ENCODE results near the gene CFAP126.
"Not testable (repeated sequence)": the region's sequence is repeated elsewhere in the genome, so short reads cannot be mapped to it uniquely, and the experiment has no call there.

CFAP126 gene

GRCh38 chr1:161379071-161379470 lies 11.4 kb upstream of the CFAP126 start:
- DNase-seq: no peak

DNA sequence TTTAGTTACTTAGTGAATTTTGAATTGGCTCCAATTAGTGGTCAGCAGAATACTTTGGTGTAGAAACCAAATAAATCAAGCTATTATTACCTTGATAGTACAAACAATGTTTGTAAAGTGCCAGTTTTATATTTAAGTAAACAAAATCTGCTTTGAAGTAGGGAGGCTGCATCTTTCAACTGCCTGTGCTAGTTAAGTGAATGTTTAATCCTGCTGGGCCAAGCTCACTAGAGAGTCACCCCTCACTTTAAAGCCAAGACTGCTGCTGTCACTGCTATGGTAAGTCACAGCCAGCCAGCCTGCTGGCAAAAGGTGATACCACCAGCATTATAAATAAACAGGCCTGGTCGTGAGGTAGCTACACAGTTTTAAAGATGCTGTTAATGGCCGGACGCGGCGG lies 10.3 kb upstream of the CFAP126 start:
- DNase-seq: no peak

GRCh38 chr1:161374373-161374772 lies 6.7 kb upstream of the CFAP126 start:
- DNase-seq: no peak

- DNase-seq: no peak
Observed at GRCh38 chr1:161373442-161373841, 5.8 kb upstream of the CFAP126 start.

DNA sequence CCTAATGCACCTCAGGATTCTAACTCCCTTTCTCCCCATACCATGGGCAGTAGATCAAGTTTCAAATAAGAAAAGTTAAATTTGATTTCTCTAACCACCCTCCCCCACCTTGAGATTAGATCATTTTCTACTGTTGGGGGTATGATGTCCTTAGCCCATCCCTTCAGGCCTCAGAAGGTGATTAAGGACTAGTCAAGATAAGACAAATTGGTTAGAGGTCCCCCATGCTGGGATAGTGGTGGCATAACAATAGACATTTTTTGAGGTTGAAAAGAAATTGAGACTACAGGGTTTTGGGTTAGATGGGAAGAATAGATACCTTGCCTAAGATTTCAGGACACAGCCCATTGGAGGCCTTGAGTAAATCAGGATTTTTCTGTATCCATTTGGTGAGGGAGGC lies 2.5 kb downstream of the CFAP126 start:
- DNase-seq: no peak

DNA sequence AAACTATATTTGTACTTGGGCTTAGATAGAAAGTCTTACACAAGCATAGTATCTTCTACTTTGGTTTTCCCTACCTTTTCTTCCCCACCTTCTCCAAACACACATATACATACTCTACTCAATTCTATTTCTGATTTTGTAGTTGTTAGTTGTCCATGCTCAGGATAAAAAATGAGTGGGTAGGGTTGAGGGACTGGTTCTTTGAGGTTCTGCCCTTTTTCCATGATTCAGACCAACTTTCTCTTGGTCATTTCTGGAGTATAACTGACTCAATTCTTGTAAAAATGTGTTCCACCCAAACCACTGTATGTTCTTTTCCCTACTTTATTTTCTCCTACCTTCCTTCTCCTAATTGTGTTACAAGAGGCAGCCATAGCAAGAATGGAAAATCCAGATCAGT lies 3.3 kb downstream of the CFAP126 start:
- no peak for DNase-seq

GRCh38 chr1:161359291-161359690 lies 8.4 kb downstream of the CFAP126 start:
- no peak for DNase-seq

- no peak for DNase-seq
Observed at GRCh38 chr1:161357073-161357472, 10.6 kb downstream of the CFAP126 start.

DNA sequence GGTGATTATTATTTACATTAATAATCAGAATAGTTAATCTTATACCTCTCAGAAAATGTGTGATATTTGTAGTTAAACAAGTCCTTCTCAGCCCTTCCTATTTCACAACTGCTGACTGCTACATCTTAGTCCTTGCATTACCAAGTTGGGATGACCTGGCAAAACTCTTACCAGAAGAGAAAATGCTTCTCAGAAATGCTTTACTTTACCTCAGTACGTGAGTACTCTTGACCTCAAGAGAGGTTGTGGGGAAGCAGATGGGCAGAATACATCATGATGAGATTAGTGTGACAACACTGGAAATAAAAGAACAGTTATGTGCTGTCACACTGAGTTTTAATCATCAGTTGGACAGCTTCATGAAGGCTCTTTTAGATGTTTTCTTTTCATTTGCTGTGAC lies 16.2 kb downstream of the CFAP126 start:
- no peak for DNase-seq

- no peak for DNase-seq
Observed at GRCh38 chr1:161350671-161351070, 17.0 kb downstream of the CFAP126 start.

GRCh38 chr1:161342821-161343220 lies 24.9 kb downstream of the CFAP126 start:
- DNase-seq: no peak

GRCh38 chr1:161342177-161342576 lies 25.5 kb downstream of the CFAP126 start:
- no peak for DNase-seq

GRCh38 chr1:161335796-161336195 lies 31.9 kb downstream of the CFAP126 start:
- no peak for DNase-seq

- no peak for DNase-seq
Observed at GRCh38 chr1:161333166-161333565, 34.5 kb downstream of the CFAP126 start.

GRCh38 chr1:161330346-161330745 lies 37.3 kb downstream of the CFAP126 start:
- DNase-seq: no peak

GRCh38 chr1:161324020-161324419 lies 43.7 kb downstream of the CFAP126 start:
- DNase-seq: no peak

- not testable (repeated sequence) for DNase-seq
Observed at GRCh38 chr1:161315841-161316674, 51.6 kb downstream of the CFAP126 start.
